ENCODE results near the gene ENDOU. TPM values are rescaled to one million over a fixed set of nuclear protein-coding genes. Genes with fewer than 3 reads are reported as not detected.
A peak's percentile ranks its signal among the peaks of the same experiment; 100 is the strongest.

Gene ENDOU
- total RNA-seq, 1 experiment from 2014 or later: not detected

DNA sequence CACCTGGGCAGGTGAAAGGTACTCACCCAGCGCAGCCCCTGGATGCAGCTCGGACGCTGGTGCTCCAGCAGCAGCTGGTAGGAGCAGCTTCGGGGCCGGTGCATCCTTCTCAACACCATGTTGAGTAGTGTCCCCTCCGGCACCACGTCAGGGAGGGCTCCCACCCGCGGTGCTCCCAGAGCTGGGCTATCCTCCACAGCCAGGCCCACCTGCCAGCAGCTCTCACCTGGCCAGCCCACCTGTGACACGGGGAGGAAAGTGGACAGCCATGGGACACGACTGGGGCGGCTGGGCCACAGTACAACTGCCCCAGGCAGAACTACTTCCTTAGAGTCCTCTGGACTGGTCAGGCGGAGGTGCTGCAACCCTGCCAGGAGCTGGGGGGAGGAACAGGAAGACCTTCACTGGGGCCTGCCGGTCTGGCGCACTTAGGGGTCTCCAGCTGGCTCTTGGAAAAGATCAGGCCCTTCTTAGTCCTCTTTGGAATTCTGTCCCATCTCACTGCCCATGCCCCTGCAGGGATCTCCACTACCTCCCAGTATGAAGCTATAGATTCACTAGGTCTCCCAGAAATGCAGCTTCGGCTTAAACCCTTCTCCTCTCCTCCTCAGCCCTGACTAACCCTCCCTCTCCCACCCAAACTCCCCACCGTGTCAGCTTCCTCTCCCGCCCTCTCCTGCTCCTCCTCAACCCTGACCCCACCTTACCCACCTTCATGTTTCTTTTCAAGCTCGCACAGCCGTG is 32.7 kb upstream of the ENDOU start:
- peak overlapping the region; percentile 74 for H3K4me3 Mint-ChIP-seq (ENCODE audit: unreplicated experiment)
- peaks cover 6% of the 10 kb centered on the region for H3K36me3 Mint-ChIP-seq (ENCODE audit: insufficient read depth, unreplicated experiment)
- H3K9me3 Mint-ChIP-seq (ENCODE audit: unreplicated experiment): no peaks in the 10 kb centered on the region
- ChIA-PET POLR2A (interaction anchor here (0.6 to 2.8 kb wide), 6 partner anchors 11 to 108 kb away, joined by 3 to 13 read pairs (median 4); no protein-coding TSS in a partner anchor), CTCF (interaction anchor here (0.6 to 14.4 kb wide), 13 partner anchors 11 to 1116 kb away, joined by 3 to 262 read pairs (median 4); partner anchors contain the start of gene SLC48A1)
- DNase-seq (ENCODE audit: unreplicated experiment): no peak
- H3K27ac Mint-ChIP-seq (ENCODE audit: low read depth, unreplicated experiment): no peak overlapping the region
- no peak for TF ChIP-seq CTCF (IDR thresholded peaks at IDR 0.05; ENCODE audit: unreplicated experiment)
- intact Hi-C loops (cut with micrococcal nuclease): no loop called here
- H3K27me3 Mint-ChIP-seq (ENCODE audit: insufficient read depth, unreplicated experiment): no peaks in the 10 kb centered on the region
- no TSS peak for BruUV-seq (replicated peaks)
- H3K4me1 Mint-ChIP-seq (ENCODE audit: insufficient read depth, unreplicated experiment): peaks cover 21% of the 10 kb centered on the region

- H3K27me3 Mint-ChIP-seq (ENCODE audit: insufficient read depth, unreplicated experiment): no peaks in the 10 kb centered on the region
- no peak overlapping the region for H3K27ac Mint-ChIP-seq (ENCODE audit: low read depth, unreplicated experiment)
- H3K4me1 Mint-ChIP-seq (ENCODE audit: insufficient read depth, unreplicated experiment): peaks cover 26% of the 10 kb centered on the region
- DNase-seq (ENCODE audit: unreplicated experiment): no peak
- peaks cover 6% of the 10 kb centered on the region for H3K36me3 Mint-ChIP-seq (ENCODE audit: insufficient read depth, unreplicated experiment)
- TF ChIP-seq CTCF (IDR thresholded peaks at IDR 0.05; ENCODE audit: unreplicated experiment): no peak
- POLR2A ChIA-PET: interaction anchor here (1.0 to 1.6 kb wide), 3 partner anchors 13 to 71 kb away, joined by 3 to 5 read pairs (median 4); no protein-coding TSS in a partner anchor
- H3K4me3 Mint-ChIP-seq (ENCODE audit: unreplicated experiment): no peak overlapping the region
- CTCF ChIA-PET: interaction anchor here (0.8 to 14.4 kb wide), 7 partner anchors 12 to 30 kb away, joined by 3 to 262 read pairs (median 6); partner anchors contain the start of gene SLC48A1
- BruUV-seq (replicated peaks): no TSS peak
- no peaks in the 10 kb centered on the region for H3K9me3 Mint-ChIP-seq (ENCODE audit: unreplicated experiment)
- intact Hi-C loops (cut with micrococcal nuclease): no loop called here
Observed at GRCh38 chr12:47757364-47757839, 32.1 kb upstream of the ENDOU start.

DNA sequence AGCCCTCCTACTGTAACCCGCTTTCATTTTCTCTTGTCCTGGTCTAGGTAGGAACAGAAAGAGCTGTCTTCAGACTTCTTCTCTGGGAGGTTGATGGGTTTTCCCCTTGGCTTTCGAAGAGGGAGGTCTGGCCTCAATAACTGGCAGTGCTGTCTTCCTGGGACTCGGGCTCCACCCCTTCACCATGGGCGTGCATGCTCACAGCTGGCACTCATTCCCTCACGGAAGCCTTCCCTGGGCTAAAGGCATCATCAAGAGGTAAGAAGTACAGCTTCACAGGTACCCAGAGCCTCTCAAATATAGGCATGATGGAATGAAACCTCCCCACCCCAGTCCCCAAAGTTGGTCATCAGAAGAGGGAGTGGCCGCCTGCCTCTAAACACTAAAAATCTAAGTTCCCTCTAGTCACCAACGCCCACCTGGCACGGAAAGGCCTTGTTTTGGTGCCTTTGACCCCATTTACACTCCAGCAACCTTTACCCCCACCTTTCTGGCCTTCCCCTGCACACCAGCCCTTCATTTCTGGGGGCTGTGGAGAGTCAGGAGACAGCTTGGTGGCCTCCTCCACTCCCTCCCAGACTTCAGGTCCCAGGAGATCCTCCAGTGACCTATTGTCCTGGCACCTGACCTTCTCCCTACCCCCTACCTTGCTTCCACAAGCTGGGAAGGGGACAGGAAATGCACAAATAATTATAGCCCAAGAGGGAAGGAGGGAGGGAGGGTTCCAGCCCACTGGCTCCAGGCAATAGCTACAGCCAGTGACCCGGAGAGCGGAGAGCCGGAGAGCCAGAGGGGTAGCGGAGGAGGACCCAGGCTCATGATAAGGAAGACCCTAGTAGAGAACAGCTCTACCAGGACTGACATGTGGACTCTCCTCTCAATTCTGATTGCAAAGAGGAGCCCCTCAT is 30.6 kb upstream of the ENDOU start:
- peak overlapping the region; percentile 59 for H3K27ac Mint-ChIP-seq (ENCODE audit: low read depth, unreplicated experiment)
- peaks cover 12% of the 10 kb centered on the region for H3K36me3 Mint-ChIP-seq (ENCODE audit: insufficient read depth, unreplicated experiment)
- no peak overlapping the region for H3K4me3 Mint-ChIP-seq (ENCODE audit: unreplicated experiment)

More for the DNA sequence above, 30.6 kb upstream of the ENDOU start:
- CTCF ChIA-PET: interaction anchor here (0.6 to 14.4 kb wide), 8 partner anchors 13 to 997 kb away, joined by 3 to 262 read pairs (median 8); partner anchors contain the start of gene SLC48A1
- Mint-ChIP-seq H3K27me3 (ENCODE audit: insufficient read depth, unreplicated experiment) (no peaks in the 10 kb centered on the region), H3K9me3 (ENCODE audit: unreplicated experiment) (no peaks in the 10 kb centered on the region), H3K4me1 (ENCODE audit: insufficient read depth, unreplicated experiment) (peaks cover 32% of the 10 kb centered on the region)
- no peak for TF ChIP-seq CTCF (IDR thresholded peaks at IDR 0.05; ENCODE audit: unreplicated experiment)
- no TSS peak for BruUV-seq (replicated peaks)
- intact Hi-C loops (cut with micrococcal nuclease): no loop called here
- POLR2A ChIA-PET: interaction anchor here (0.9 to 3.0 kb wide), 5 partner anchors 9 to 17 kb away, joined by 3 to 22 read pairs (median 3); partner anchors contain the start of gene SLC48A1
- no peak for DNase-seq (ENCODE audit: unreplicated experiment)
